Uterus (tissue), 2 donors: ENCODE data around the gene GPHN.
"Not testable (repeated sequence)": the region's sequence is repeated elsewhere in the genome, so short reads cannot be mapped to it uniquely, and the experiment has no call there.

Source experiments
- POLR2A ChIP-seq, 2 donors: fragments of 450-650 bp; IDR thresholded peaks; one replicate each; pipeline ENCODE4 v1.6.1; 2016; ENCODE audit warnings: antibody characterized with exemption in 2 of 2, mild to moderate bottlenecking in 1 of 2, moderate library complexity in 1 of 2
- TF ChIP-seq, protein P1 (sequence below), 4 experiments: fragments of 200-600 bp in 2 of 4; fragments of 450-650 bp in 2 of 4; sonication (generic) in 2 of 4; IDR thresholded peaks; one replicate each; pipeline ENCODE4 v1.5.1; 2016 to 2019; ENCODE audit warnings: antibody characterized with exemption in 4 of 4, mild to moderate bottlenecking in 2 of 4, moderate library complexity in 1 of 4

DNA sequence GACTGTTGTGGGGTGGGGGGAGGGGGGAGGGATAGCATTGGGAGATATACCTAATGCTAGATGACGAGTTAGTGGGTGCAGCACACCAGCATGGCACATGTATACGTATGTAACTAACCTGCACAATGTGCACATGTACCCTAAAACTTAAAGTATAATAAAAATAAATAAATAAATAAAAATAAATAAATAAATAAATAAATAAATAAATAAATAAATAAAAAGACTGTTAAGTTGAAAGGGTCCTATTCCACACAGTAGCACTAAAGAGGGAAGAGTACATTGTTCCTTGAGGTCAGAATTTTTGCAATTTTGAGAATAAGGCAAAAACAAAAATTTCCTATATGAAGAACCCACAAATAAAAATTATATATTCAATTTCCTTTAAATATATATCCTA is 329.5 kb downstream of the GPHN start:
- not testable (repeated sequence) for TF ChIP-seq POLR2A (IDR thresholded peaks at IDR 0.05)
- TF ChIP-seq, protein P1, sequence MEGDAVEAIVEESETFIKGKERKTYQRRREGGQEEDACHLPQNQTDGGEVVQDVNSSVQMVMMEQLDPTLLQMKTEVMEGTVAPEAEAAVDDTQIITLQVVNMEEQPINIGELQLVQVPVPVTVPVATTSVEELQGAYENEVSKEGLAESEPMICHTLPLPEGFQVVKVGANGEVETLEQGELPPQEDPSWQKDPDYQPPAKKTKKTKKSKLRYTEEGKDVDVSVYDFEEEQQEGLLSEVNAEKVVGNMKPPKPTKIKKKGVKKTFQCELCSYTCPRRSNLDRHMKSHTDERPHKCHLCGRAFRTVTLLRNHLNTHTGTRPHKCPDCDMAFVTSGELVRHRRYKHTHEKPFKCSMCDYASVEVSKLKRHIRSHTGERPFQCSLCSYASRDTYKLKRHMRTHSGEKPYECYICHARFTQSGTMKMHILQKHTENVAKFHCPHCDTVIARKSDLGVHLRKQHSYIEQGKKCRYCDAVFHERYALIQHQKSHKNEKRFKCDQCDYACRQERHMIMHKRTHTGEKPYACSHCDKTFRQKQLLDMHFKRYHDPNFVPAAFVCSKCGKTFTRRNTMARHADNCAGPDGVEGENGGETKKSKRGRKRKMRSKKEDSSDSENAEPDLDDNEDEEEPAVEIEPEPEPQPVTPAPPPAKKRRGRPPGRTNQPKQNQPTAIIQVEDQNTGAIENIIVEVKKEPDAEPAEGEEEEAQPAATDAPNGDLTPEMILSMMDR (IDR thresholded peaks at IDR 0.05): not testable (repeated sequence)
